NK-92 treated with Interleukin-12 subunit alpha and Interleukin-12 subunit beta, amount 100 ng/mL, for 24 hours (cell line): ENCODE measurements around the gene RTL10.
A peak's percentile ranks its signal among the peaks of the same experiment; 100 is the strongest.

Experiments used
- DNase-seq: peaks from one replicate; lab custom pipeline; 2025; lab: John Stamatoyannopoulos, UW

Gene RTL10

GRCh38 chr22:19854778-19855503, at the start of gene RTL10, which contains the start of gene GNB1L:
RTL10 (minus strand) TSS chr22:19854874; CDS start chr22:19852261, 2,613 bp downstream.
GNB1L (minus strand) TSS chr22:19854874; CDS start chr22:19821355, 33,519 bp downstream.
- peak; percentile 88 for DNase-seq

- no peak for DNase-seq
Observed at GRCh38 chr22:19904174-19904856, 49.6 kb upstream of the RTL10 start.

GRCh38 chr22:19903513-19903912, 48.8 kb upstream of the RTL10 start:
- no peak for DNase-seq

- DNase-seq = no peak
Observed at GRCh38 chr22:19903031-19903430, 48.4 kb upstream of the RTL10 start.

- no peak for DNase-seq
Observed at GRCh38 chr22:19902245-19902715, 47.6 kb upstream of the RTL10 start.

- DNase-seq = no peak
Observed at GRCh38 chr22:19901577-19902244, 47.0 kb upstream of the RTL10 start.

- DNase-seq = no peak
Observed at GRCh38 chr22:19900707-19901436, 46.2 kb upstream of the RTL10 start.

GRCh38 chr22:19898831-19899567, 44.3 kb upstream of the RTL10 start:
- DNase-seq = no peak

- DNase-seq = no peak
Observed at GRCh38 chr22:19898145-19898544, 43.5 kb upstream of the RTL10 start.

GRCh38 chr22:19897726-19898125, 43.1 kb upstream of the RTL10 start:
- DNase-seq = no peak

GRCh38 chr22:19896665-19897355, 42.1 kb upstream of the RTL10 start:
- no peak for DNase-seq

GRCh38 chr22:19895160-19895849, 40.6 kb upstream of the RTL10 start:
- no peak for DNase-seq

GRCh38 chr22:19893363-19893762, 38.7 kb upstream of the RTL10 start:
- no peak for DNase-seq

GRCh38 chr22:19892925-19893324, 38.3 kb upstream of the RTL10 start:
- DNase-seq = no peak

- DNase-seq = no peak
Observed at GRCh38 chr22:19892257-19892879, 37.7 kb upstream of the RTL10 start.

GRCh38 chr22:19891317-19892256, 36.9 kb upstream of the RTL10 start:
- no peak for DNase-seq

- no peak for DNase-seq
Observed at GRCh38 chr22:19890502-19891316, 36.0 kb upstream of the RTL10 start.

- DNase-seq = no peak
Observed at GRCh38 chr22:19889951-19890350, 35.3 kb upstream of the RTL10 start.
